Sigmoid colon (tissue), 4 donors: Measurements from ENCODE around the gene MTMR3.

ENCODE experiments used
- EP300 ChIP-seq, 4 donors: sonication (generic); formaldehyde crosslinking; IDR thresholded peaks; one replicate each; pipeline ENCODE4 v1.6.1; 2017; ENCODE audit warnings: antibody characterized with exemption in 4 of 4
- POLR2A ChIP-seq, 2 donors: fragments of 450-650 bp; IDR thresholded peaks; one replicate each; pipeline ENCODE4 v1.6.1; 2016; ENCODE audit warnings: antibody characterized with exemption in 2 of 2, mild to moderate bottlenecking in 2 of 2, moderate library complexity in 2 of 2
- TF ChIP-seq, protein P1 (sequence below), 4 experiments: fragments of 450-650 bp in 3 of 4; fragments of 200-600 bp in 1 of 4; IDR thresholded peaks; one replicate each; pipeline ENCODE4 v1.5.1; 2016 to 2019; ENCODE audit warnings: antibody characterized with exemption in 4 of 4, mild to moderate bottlenecking in 3 of 4, moderate library complexity in 2 of 4

GRCh38 chr22:30004694-30005093 is 121.7 kb downstream of the MTMR3 start:
- TF ChIP-seq, protein P1, sequence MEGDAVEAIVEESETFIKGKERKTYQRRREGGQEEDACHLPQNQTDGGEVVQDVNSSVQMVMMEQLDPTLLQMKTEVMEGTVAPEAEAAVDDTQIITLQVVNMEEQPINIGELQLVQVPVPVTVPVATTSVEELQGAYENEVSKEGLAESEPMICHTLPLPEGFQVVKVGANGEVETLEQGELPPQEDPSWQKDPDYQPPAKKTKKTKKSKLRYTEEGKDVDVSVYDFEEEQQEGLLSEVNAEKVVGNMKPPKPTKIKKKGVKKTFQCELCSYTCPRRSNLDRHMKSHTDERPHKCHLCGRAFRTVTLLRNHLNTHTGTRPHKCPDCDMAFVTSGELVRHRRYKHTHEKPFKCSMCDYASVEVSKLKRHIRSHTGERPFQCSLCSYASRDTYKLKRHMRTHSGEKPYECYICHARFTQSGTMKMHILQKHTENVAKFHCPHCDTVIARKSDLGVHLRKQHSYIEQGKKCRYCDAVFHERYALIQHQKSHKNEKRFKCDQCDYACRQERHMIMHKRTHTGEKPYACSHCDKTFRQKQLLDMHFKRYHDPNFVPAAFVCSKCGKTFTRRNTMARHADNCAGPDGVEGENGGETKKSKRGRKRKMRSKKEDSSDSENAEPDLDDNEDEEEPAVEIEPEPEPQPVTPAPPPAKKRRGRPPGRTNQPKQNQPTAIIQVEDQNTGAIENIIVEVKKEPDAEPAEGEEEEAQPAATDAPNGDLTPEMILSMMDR (IDR thresholded peaks at IDR 0.05), result no peak
- no peak for TF ChIP-seq POLR2A (IDR thresholded peaks at IDR 0.05)
- TF ChIP-seq EP300 (IDR thresholded peaks at IDR 0.05), result no peak
